GM20000 (cell line): ENCODE data around the gene MFAP3L.

Experiments used
- DNase-seq: peaks from one replicate; pipeline ENCODE4 v3.0.0; 2012; ENCODE audit warnings: low spot score
- CTCF ChIP-seq: IDR thresholded peaks from 2 replicates; pipeline ENCODE4 v1.5.1; 2012; ENCODE audit warnings: mild to moderate bottlenecking, control low read depth; ENCODE audit errors: extremely low read depth, missing control alignments

Gene MFAP3L

DNA sequence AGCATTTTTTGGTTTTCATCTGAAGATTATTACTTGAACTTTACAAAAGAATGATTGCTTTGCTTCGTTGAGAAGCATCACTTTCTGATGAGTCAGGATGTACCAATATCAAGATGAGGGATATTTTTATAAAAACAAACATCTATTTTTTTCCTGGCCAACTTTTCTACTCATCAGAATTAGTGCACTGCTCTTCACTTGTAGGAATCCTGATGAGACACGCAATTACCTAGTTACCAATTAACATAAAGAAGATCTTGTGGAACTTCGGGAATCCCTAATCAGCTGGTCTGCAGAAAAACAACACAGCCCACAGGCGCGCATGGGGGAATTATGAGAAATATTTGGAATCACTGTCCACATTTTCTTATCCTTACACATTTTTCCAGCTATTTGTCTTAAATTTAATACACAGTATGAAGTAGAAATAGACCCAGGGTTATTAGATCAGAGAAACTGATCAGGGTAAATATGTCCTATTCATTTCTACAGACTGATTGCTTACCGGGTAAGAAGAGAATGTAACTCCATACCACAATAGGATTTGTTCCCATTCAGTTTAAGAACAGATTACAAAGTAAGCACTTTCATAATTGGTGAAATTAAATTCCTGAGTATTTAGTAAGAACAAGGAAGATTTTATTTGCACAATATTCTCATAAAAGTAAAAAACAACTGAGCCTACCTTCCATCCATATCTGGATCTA is 50.9 kb downstream of the MFAP3L start:
- TF ChIP-seq CTCF: no peak
- DNase-seq: no peak

DNA sequence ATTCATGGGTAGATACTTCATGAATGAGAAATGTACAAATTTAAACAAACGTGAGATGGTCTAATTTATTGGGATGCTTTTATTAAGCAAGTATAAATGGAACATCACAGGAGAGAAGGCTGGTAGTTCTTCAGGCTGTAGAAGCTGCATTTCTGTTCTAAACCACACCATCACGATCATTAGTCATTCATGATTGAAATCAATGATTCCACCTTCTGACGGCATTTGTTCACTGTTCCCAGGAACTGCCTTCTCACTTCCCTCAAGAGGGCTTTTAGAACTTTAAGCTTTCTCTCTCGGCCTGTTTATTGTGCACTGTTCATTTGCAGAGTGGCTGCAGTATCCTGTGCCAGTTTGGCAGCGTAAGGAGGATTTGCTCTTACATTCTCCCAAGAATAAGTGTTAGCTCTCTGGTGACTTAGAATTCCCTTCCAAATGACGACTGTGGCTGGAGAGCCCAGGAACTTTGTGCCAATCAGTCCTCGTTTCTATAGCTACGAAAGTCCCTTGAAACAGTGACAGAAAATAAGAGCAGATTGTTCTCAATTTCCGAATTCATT is 54.7 kb downstream of the MFAP3L start:
- no peak for TF ChIP-seq CTCF
- DNase-seq: no peak

- no peak for TF ChIP-seq CTCF
- no peak for DNase-seq
These were observed 57.2 kb downstream of the MFAP3L start for GRCh38 chr4:169968999-169969398.

DNA sequence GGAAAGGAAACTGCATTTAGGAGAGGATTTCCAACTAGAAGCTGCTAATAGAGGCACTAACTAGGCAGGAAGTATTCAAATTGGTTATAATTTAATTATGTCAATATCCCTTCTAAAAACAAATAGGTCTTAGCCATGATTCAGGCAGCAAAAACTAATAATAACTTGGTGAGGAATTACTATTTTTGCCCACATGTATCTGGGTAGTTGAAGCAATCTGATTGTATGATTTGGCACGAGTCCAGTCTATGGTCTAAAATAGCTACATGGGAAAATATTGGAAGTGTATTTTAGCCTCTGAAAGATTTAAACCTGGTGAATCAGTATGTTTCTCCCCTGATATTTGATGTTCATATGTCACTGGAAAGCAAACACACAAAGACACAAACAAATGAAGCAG is 62.2 kb downstream of the MFAP3L start:
- TF ChIP-seq CTCF: no peak
- no peak for DNase-seq

GRCh38 chr4:169959254-169959653 is 66.9 kb downstream of the MFAP3L start:
- DNase-seq: no peak
- TF ChIP-seq CTCF: no peak

GRCh38 chr4:169958629-169959028 is 67.6 kb downstream of the MFAP3L start:
- no peak for TF ChIP-seq CTCF

GRCh38 chr4:169957785-169958184 is 68.4 kb downstream of the MFAP3L start:
- DNase-seq: no peak
- TF ChIP-seq CTCF: no peak

More at GRCh38 chr4:169958629-169959028, 67.6 kb downstream of the MFAP3L start:
- DNase-seq: no peak
